Measurements from ENCODE around the gene RAPGEF1.

DNA sequence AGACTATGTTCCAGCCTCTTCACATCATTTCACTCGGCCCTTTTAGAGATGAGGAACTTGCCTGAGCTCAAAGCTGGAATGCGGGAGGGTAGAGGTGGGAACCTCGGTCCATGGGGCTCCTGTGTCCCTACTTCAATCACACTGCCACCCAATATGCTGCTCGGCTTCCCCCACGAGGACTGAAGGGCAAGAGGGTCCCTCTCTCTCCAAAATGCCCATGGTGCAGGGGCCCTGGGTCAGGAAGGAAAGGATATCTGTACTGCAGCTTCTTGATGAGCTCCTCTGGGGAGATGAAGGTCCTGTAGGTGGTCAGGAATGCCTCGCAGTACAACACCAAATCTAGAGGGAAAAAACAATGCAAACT, 148.0 kb downstream of the RAPGEF1 start:
- TF ChIP-seq, protein P1, sequence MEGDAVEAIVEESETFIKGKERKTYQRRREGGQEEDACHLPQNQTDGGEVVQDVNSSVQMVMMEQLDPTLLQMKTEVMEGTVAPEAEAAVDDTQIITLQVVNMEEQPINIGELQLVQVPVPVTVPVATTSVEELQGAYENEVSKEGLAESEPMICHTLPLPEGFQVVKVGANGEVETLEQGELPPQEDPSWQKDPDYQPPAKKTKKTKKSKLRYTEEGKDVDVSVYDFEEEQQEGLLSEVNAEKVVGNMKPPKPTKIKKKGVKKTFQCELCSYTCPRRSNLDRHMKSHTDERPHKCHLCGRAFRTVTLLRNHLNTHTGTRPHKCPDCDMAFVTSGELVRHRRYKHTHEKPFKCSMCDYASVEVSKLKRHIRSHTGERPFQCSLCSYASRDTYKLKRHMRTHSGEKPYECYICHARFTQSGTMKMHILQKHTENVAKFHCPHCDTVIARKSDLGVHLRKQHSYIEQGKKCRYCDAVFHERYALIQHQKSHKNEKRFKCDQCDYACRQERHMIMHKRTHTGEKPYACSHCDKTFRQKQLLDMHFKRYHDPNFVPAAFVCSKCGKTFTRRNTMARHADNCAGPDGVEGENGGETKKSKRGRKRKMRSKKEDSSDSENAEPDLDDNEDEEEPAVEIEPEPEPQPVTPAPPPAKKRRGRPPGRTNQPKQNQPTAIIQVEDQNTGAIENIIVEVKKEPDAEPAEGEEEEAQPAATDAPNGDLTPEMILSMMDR (IDR thresholded peaks at IDR 0.05; ENCODE audit: insufficient read depth, low read length, poor library complexity, severe bottlenecking) = no peak
- TF ChIP-seq EZH2phosphoT487 (conservative IDR thresholded peaks at IDR 0.05; ENCODE audit: low read length) = no peak

Measured in SU-DHL-6 (cell line).